22Rv1 (cell line): ENCODE data around the gene AQR.

Experiments
- CTCF ChIP-seq: fragments of 450-650 bp; IDR thresholded peaks from 2 replicates; pipeline ENCODE4 v1.5.1; 2017; ENCODE audit warnings: mild to moderate bottlenecking
- ZFX ChIP-seq: fragments of 450-650 bp; IDR thresholded peaks from 2 replicates; pipeline ENCODE4 v1.6.1; 2017; ENCODE audit warnings: antibody characterized with exemption, borderline replicate concordance

GRCh38 chr15:34804113-34804512, 165.4 kb downstream of the AQR start:
- TF ChIP-seq CTCF: no peak
- TF ChIP-seq ZFX: no peak
